GM18502 (cell line): ENCODE data around the gene RGS14.
A peak's percentile ranks its signal among the peaks of the same experiment; 100 is the strongest.
"Not testable (repeated sequence)": the region's sequence is repeated elsewhere in the genome, so short reads cannot be mapped to it uniquely, and the experiment has no call there.

ENCODE experiments used
- ATAC-seq: cut with Tn5 transposase; IDR thresholded peaks from one replicate; pipeline ENCODE4 v1.9.1; 2021; ENCODE audit warnings: mild to moderate bottlenecking; ENCODE audit not compliant: unreplicated experiment, poor library complexity

The RGS14 gene

GRCh38 chr5:177375516-177375915 lies 17.8 kb downstream of the RGS14 start:
- ATAC-seq: not testable (repeated sequence)

GRCh38 chr5:177376107-177376506 lies 18.4 kb downstream of the RGS14 start:
- ATAC-seq: no peak

DNA sequence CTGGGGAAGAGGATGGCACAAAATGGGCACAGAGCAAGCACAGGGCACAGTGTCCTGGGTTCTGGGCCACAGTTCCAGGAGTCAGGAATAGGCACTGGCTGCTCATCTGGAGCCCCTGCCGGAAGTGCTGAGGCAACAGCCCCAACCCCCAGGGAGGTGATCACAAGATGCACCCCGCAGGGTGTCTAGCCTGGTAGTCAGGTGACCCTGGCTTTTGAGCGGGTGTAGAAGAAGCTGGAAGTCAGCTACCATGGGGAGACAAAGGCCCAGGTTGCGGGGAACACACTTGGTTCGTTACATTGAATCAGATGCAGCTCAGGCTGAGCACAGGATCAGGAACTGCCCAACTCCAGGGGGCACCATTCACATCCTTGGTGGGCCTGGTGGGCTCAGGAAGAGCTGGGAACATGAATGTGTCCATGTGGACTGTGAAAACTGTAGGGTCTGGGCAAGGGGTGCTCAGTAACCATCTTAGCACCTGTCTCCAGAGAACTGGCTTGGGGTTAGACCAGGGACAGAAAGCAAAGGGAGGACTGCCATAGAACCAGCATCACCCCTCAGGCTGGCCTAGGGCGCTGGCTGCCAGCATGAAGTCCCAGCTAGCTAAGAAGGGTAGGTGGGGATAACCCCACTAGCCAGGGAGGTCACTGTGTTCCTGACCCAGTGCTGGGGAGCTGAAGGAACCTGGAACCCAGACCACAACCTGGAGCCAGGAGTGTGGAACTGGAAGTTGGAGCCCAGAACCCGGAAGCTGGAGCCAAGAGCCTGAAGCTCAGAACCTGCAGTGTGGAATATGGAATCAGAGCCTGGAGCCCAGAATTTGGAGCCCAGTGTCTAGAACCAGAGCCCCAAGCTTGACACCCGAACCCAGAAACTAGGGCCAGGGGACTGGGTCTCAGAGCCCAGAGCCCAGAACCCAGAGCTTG lies 20.4 kb downstream of the RGS14 start:
- no peak for ATAC-seq

- no peak for ATAC-seq
Measured at GRCh38 chr5:177378884-177379883, 21.5 kb downstream of the RGS14 start.

DNA sequence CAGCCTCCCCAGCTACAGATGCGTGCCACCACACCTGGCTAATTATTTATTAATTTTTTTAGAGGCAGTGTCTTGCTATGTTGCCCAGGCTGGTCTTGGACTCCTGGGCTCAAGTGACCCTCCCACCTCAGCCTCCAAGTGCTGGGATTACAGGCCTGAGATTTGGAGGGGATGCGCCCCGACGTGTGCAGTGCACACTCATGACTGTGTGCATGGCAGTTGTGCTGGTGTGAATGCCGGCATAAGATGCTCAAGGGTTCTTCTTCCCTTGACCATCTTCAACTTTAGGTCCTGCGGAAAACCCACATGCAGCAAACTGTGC lies 23.0 kb downstream of the RGS14 start:
- no peak for ATAC-seq

DNA sequence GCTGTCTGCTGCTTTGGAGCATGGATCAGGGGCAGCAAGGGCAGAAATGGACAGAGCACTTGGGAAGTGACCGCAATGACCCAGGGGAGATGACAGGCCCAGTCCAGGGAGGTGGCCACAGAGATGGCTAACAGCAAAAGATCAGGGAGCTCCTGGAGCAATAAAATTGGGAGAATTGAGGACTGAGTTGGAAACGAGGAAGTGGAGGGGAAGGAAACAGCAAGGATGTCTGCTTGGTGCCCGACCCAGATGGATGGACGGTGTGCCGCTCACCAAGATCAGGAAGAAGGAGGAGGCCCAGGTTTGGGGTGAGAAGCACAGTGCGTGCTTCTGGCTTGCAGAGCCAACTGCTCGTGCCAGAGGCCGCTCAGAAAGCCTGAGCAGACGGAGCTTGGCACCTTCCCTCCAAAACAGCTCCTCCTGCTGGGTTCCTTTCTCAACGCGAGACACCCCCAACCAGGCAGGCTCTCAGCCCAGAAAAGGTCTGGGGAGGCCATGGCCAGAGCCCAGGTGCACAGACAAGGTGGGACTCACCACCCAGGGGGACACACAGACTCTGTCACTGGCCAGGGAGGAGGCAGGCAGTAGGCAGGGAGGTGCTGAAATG lies 24.8 kb downstream of the RGS14 start:
- no peak for ATAC-seq

DNA sequence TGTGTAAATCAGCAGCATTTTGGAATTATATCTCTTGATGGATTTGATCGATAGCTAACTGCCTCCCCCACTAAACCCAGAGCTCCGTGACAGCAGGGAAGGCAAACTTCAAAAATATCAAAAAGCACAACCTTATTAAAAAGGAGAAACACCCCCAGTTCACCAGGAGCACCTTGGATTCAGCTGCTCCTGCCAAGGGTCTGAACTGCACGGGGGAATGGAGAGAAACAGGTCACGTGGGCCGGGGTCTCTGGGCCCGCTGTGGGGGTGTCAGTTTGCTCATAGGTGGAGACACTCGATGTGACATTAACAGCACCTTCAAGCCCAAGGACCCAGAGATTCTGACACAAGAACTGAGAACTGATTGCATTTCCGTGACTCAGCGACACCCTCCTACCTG lies 25.5 kb downstream of the RGS14 start:
- no peak for ATAC-seq

DNA sequence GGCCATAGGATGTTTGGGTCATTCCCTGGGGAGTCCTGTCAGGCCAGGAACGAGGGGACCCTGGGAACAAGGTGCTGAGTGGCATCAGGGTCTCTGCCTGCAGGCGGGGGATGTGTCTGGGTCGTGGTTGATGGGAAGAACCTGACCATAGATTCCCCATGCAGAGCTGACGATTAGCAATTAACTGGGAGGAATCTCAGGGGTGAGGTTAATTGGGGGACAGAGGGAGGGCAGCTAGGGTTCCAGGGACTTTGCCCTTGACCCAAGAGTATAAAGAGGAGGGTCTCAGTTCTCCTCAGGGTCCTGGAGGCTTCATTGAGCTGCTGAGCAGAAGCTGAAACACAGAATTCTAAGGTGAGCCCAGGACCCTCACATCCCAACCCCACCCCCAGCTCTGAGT lies 26.4 kb downstream of the RGS14 start, which contains the start of gene SLC34A1:
Gene SLC34A1, plus strand, starts transcription at position 301 of the 400 bp plus-strand sequence. CDS start 1,308 bp downstream, outside the sequence.
- no peak for ATAC-seq

DNA sequence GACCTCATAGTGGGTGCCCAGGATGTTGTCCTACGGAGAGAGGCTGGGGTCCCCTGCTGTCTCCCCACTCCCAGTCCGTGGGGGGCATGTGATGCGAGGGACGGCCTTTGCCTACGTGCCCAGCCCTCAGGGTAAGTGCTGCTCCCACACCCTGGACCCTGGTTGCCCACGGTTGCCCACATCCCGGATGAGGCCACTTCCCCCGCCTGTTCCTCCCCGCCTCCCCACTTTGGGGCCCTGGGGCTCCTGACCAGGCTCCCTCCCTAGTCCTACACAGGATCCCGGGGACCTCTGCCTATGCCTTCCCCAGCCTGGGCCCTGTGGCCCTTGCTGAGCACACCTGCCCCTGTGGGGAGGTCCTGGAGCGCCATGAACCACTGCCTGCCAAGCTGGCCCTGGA lies 28.0 kb downstream of the RGS14 start:
- ATAC-seq: no peak

GRCh38 chr5:177386542-177386941 lies 28.8 kb downstream of the RGS14 start:
- ATAC-seq: no peak

DNA sequence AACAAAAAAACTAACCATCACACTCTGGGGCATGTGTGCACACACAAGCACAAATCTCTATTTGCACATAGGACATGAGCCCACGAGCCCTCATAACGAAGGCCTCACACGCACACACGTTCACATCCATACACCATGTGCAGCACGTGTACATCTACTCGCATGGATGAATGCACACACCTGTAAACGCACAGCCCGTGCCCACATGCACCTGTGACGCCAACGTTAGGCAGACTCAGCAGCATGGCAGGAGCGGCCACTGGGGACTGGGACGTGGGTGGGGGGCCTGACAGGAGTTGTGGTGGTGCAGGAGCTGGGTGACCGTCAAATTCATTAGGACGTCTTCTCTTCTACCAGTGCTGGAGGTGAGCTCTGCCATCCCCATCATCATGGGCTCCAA lies 29.7 kb downstream of the RGS14 start:
- no peak for ATAC-seq

- no peak for ATAC-seq
Measured at GRCh38 chr5:177388521-177389052, 30.9 kb downstream of the RGS14 start.

DNA sequence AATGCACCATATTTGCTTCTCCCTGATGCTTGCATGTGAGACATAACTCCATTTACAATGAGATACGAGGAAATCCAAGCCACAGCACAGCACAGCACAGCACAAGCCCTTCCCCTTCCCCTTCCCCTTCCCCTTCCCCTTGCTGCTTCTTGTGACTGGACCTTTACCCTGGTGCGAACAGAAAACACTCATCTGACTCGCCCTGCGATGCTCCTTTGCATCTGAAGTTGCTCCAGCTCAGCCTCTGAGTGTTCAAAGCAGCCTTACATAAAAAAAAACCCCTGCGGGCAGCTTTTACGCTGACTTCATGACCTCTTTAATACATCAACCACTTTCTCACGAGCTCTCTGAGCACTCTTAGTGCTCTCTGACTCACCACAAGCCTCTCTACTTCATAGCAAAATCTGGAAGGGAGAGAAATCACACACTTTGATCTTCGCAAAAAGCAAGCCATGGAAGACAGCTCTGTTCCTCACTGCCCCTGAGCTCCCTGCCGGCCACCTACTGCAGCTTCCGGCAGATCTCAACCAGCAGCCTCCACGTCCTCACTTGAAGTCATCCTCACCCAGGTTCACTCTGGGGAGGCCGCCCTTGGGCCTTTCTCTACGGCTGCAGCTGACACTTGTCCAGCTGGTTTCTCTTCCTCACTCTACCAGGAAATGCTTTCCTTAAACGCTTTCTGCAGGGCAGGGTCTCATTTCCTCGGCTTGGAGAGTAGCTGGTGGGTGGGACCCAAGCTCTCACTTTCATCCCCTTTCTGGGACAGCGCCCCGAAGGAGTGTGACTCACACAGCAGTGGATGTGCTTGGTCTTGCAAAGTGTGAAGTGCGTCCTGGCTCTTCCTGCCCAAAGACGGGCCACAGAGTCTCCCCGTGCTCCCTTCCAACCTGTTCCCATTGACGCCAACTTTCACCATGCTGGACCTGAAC lies 31.8 kb downstream of the RGS14 start:
- ATAC-seq: no peak

DNA sequence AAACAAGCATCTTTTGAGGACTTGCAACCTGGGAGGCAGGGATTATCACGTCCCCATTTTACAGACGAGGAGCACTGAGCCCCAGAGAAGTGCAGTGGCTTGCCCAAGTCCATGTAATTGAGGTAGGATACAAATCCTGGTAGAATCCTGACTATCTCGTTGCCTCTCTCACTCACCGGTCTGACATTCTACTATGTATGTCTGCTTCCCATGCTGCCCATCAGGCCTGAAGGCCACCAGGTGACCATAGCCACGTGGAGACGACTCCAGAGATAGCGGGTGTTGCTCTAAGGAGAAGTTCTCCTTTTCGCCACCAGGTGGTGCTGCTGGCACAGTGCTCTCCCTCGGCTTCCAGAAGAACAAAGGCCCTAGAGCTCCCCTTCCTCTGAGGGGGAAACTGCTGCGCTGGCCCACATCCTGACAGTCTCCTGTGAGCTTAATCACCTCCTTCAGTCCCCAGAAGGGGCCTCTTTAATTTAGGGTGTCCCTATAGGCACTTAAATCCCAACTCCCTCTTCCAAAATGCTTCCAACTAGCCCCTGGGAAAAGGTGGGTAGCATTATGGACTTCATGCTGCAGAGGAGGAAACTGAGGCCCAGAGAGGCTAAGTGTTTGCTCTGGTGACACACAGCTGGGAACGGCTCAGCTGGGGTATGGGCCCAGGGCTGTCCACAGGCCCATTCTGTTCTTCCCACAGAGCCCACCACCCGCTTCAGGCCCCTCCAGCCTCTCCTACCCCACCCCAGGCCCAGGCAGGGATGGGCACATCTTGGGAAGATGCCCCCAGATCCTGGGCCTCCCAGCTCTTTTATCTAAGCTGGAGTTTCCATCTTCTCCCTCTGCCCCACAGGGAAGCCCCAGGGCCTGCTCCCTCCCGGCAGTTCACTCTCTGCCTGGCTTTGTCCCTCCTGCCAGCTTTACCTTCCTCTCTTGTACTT lies 32.9 kb downstream of the RGS14 start:
- peak; percentile 79 for ATAC-seq

DNA sequence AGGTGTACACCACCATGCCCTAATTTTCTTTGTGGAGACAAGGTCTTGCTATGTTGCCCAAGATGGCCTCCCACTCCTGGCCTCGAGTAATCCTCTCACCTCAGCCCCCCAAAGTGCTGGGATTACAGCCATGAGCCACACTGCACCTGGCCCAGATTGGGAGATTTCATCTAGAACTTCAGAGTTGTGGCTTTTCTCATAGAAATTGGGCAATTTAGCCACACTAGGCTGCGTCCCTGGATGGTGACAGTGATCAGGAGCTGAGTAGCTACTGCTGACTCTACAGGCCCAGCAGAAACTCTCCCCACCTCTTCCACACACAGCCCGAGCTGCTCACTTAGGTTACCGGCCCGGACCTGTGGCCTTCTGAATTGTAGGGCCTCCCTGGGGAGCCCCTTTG lies 35.0 kb downstream of the RGS14 start:
- ATAC-seq: no peak

DNA sequence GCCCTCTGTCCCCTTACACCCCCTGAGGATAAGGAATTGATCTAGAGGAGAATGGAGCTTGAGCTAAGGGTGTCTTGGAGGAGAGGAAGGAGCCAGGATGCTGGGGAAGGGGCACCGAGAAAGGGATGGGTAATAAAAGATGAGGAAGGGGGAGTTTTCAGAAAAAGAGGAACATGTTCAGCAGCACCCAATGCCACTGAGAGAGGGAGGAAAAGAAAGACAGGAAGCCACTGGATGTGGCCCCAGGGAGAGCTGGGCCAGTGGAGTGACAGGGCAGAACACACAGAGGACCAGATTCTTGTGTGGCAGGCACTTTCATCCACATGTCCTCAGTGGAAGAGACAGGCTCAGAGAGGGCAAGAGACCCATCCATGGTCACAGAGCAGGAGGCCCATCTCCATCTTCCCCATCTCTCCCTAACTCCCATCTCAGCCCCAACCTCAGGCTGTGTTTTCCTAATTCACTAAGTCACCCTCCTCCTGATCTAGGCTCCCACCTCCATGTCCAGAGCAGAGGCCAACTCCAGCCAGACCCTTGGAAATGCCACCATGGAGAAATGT lies 35.6 kb downstream of the RGS14 start:
- no peak for ATAC-seq

- no peak for ATAC-seq
Measured at GRCh38 chr5:177393990-177394389, 36.3 kb downstream of the RGS14 start.

GRCh38 chr5:177396078-177396477 lies 38.4 kb downstream of the RGS14 start:
- no peak for ATAC-seq
